ENCODE data around the gene BLVRB. TPM values are rescaled to one million over a fixed set of nuclear protein-coding genes. Genes with fewer than 3 reads are reported as not detected.
A peak's percentile ranks its signal among the peaks of the same experiment; 100 is the strongest.

Gene BLVRB
- total and polyA plus RNA-seq, 10 of the 15 experiments (the other 5 are each of a cell fraction or from before 2014, with no cell fraction given) = 6.3 to 53.3 (median 27.8) TPM

DNA sequence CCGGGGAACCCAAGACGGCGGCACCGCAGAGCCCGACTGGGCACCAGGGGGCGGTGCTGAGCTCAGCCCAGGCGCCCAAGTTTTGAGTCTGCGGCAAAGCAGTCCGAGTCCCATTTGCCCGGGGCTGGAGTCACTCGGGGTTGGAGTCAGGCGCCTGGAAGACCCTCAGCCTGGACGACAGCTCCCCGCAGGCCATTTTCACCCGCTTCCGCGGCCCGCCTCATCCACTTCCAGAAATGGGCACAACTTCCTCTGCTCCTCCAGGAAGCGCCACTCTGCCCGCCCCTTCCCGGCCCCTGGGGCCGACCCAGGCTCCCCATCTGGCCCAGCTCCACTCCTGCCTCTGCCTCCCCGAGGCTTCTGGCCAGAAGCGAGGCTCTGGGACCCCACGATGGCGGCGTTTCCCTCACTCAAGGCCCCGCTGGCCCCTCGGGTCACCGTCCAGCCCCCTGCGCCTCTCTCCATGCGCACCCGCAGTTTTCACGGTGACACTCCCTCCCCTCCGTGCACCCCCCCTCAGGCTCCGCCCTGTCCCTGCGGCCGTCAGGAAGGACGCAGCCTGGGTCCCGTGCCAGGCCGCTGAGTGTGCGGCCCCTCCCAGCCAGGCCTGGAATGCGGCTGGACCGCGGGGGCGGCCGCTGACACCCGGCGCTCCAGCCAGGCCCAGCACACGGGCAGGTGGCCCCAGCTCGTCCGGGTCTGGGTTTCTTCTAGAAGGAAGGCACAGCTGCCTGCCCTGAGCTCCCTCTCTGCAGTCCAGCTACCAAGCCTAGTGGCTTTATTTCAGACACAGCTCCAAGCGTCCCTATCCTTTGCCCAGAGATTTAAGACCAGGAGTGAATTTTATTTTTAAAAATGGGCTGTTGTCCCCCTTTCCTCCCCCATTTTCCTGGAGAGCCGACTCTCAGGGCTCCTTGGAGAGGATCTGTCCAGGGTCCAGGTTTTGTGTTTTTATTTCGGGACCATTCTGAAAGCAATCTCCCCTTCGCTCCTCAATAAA is 44.5 kb downstream of the BLVRB start (continued):
- TF ChIP-seq, protein P1, sequence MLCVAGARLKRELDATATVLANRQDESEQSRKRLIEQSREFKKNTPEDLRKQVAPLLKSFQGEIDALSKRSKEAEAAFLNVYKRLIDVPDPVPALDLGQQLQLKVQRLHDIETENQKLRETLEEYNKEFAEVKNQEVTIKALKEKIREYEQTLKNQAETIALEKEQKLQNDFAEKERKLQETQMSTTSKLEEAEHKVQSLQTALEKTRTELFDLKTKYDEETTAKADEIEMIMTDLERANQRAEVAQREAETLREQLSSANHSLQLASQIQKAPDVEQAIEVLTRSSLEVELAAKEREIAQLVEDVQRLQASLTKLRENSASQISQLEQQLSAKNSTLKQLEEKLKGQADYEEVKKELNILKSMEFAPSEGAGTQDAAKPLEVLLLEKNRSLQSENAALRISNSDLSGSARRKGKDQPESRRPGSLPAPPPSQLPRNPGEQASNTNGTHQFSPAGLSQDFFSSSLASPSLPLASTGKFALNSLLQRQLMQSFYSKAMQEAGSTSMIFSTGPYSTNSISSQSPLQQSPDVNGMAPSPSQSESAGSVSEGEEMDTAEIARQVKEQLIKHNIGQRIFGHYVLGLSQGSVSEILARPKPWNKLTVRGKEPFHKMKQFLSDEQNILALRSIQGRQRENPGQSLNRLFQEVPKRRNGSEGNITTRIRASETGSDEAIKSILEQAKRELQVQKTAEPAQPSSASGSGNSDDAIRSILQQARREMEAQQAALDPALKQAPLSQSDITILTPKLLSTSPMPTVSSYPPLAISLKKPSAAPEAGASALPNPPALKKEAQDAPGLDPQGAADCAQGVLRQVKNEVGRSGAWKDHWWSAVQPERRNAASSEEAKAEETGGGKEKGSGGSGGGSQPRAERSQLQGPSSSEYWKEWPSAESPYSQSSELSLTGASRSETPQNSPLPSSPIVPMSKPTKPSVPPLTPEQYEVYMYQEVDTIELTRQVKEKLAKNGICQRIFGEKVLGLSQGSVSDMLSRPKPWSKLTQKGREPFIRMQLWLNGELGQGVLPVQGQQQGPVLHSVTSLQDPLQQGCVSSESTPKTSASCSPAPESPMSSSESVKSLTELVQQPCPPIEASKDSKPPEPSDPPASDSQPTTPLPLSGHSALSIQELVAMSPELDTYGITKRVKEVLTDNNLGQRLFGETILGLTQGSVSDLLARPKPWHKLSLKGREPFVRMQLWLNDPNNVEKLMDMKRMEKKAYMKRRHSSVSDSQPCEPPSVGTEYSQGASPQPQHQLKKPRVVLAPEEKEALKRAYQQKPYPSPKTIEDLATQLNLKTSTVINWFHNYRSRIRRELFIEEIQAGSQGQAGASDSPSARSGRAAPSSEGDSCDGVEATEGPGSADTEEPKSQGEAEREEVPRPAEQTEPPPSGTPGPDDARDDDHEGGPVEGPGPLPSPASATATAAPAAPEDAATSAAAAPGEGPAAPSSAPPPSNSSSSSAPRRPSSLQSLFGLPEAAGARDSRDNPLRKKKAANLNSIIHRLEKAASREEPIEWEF (IDR thresholded peaks at IDR 0.05; ENCODE audit: insufficient replicate concordance, low read depth, low read length) = no peak
- TF ChIP-seq BCL11A (IDR thresholded peaks at IDR 0.05; ENCODE audit: low read depth, low read length) (no peak), IKZF2 (IDR thresholded peaks at IDR 0.05) (peak; percentile 88 to 90), JUND (IDR thresholded peaks at IDR 0.05; ENCODE audit: low read depth, low read length) (no peak), YY1 (IDR thresholded peaks at IDR 0.05; ENCODE audit: low read depth, low read length) (peak; percentile 68; the same call in 1 of the 2 replicates), BRCA1 (IDR thresholded peaks at IDR 0.05; ENCODE audit: low read depth, low read length) (no peak), KAT2A (conservative IDR thresholded peaks at IDR 0.05; ENCODE audit: control insufficient read depth, low read depth, low read length) (no peak), LARP7 (IDR thresholded peaks at IDR 0.05) (peak; percentile 81), KDM1A (IDR thresholded peaks at IDR 0.05; ENCODE audit: borderline replicate concordance) (no peak), NFYB (IDR thresholded peaks at IDR 0.05; ENCODE audit: insufficient read depth, low read depth, low read length) (no peak), PAX5 (IDR thresholded peaks at IDR 0.05; ENCODE audit: borderline replicate concordance, low read depth, low read length) (no peak), TCF12 (IDR thresholded peaks at IDR 0.05; ENCODE audit: low read depth, low read length) (peak; percentile 53; the same call in 1 of the 2 replicates), NFYA (IDR thresholded peaks at IDR 0.05; ENCODE audit: borderline replicate concordance, low read depth, low read length) (no peak), ZNF24 (IDR thresholded peaks at IDR 0.05) (no peak), GABPA (IDR thresholded peaks at IDR 0.05; ENCODE audit: low read depth) (no peak), MEF2B (IDR thresholded peaks at IDR 0.05; ENCODE audit: partially characterized antibody, poor library complexity, severe bottlenecking) (peak; percentile 53), EZH2 (IDR thresholded peaks at IDR 0.05; ENCODE audit: borderline replicate concordance, control insufficient read depth, low read depth, low read length) (no peak), SIX5 (IDR thresholded peaks at IDR 0.05; ENCODE audit: low read depth, low read length, severe bottlenecking) (no peak), SREBF2 (IDR thresholded peaks at IDR 0.05; ENCODE audit: low read length) (no peak), MYC (IDR thresholded peaks at IDR 0.05; ENCODE audit: insufficient read depth, insufficient read length, insufficient replicate concordance, low read length, severe bottlenecking) (no peak)
- TF ChIP-seq, protein P2, sequence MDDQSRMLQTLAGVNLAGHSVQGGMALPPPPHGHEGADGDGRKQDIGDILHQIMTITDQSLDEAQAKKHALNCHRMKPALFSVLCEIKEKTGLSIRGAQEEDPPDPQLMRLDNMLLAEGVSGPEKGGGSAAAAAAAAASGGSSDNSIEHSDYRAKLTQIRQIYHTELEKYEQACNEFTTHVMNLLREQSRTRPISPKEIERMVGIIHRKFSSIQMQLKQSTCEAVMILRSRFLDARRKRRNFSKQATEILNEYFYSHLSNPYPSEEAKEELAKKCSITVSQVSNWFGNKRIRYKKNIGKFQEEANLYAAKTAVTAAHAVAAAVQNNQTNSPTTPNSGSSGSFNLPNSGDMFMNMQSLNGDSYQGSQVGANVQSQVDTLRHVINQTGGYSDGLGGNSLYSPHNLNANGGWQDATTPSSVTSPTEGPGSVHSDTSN (IDR thresholded peaks at IDR 0.05; ENCODE audit: insufficient replicate concordance, low read depth, low read length) = no peak
- TF ChIP-seq, protein P3, sequence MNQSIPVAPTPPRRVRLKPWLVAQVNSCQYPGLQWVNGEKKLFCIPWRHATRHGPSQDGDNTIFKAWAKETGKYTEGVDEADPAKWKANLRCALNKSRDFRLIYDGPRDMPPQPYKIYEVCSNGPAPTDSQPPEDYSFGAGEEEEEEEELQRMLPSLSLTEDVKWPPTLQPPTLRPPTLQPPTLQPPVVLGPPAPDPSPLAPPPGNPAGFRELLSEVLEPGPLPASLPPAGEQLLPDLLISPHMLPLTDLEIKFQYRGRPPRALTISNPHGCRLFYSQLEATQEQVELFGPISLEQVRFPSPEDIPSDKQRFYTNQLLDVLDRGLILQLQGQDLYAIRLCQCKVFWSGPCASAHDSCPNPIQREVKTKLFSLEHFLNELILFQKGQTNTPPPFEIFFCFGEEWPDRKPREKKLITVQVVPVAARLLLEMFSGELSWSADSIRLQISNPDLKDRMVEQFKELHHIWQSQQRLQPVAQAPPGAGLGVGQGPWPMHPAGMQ (IDR thresholded peaks at IDR 0.05; ENCODE audit: borderline replicate concordance) = no peak

All from GM12878 (cell line).